ENCODE measurements around the gene LRP3.
A peak's percentile ranks its signal among the peaks of the same experiment; 100 is the strongest.
"Not testable (repeated sequence)": the region's sequence is repeated elsewhere in the genome, so short reads cannot be mapped to it uniquely, and the experiment has no call there.

The LRP3 gene

GRCh38 chr19:33176670-33177416, 17.3 kb upstream of the LRP3 start:
- DNase-seq (ENCODE audit: low read depth) = peak; percentile 98

GRCh38 chr19:33177417-33177979, 16.6 kb upstream of the LRP3 start:
- DNase-seq (ENCODE audit: low read depth) = no peak

GRCh38 chr19:33186431-33187182, 7.5 kb upstream of the LRP3 start:
- no peak for DNase-seq (ENCODE audit: low read depth)

DNA sequence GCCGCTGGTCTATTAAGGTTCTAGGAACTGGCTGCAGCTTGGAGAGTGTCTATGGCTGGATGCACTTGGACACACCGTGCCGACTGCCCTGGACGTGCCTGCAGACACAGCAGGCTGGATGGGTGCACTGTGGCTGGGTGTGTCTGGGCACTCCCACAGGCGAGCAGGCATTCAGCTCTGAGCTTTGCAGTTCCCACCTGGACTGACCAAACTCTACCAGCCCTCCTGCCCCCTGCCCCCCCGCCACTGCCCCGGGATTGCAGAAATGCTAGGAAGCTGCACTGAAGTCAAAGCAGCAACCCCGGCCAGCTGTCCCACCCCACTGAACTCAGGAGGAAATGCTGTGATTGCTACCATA, 7.0 kb upstream of the LRP3 start:
- no peak for DNase-seq (ENCODE audit: low read depth)

GRCh38 chr19:33189453-33189852, 4.7 kb upstream of the LRP3 start:
- no peak for DNase-seq (ENCODE audit: low read depth)

DNA sequence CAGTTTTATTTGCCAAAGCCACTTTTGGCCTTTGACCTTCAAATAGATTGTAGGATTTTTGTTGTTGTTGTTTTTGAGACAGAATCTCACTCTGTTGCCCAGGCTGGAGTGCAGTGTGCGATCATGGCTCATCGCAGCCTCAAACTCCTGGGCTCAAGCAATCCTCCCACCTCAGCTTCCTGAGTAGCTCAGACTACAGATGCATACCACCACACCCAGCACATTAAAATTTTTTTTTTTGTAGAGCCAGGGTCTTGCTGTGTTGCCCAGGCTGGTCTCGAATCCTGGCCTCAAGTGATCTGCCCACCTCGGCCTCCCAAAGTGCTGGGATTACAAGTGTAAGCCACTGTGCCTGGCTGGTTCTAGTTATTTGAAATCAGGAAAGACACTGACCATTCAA, 3.0 kb upstream of the LRP3 start:
- not testable (repeated sequence) for DNase-seq (ENCODE audit: low read depth)

- DNase-seq (ENCODE audit: low read depth) = no peak
Measured at GRCh38 chr19:33191501-33191900, 2.6 kb upstream of the LRP3 start.

- DNase-seq (ENCODE audit: low read depth) = no peak
Measured at GRCh38 chr19:33192010-33192409, 2.1 kb upstream of the LRP3 start.

GRCh38 chr19:33193269-33193864, 763 bp upstream of the LRP3 start:
- DNase-seq (ENCODE audit: low read depth) = no peak

- no peak for DNase-seq (ENCODE audit: low read depth)
Measured at GRCh38 chr19:33194532-33194885, 379 bp downstream of the LRP3 start.

GRCh38 chr19:33194886-33195644, 935 bp downstream of the LRP3 start:
- no peak for DNase-seq (ENCODE audit: low read depth)

- no peak for DNase-seq (ENCODE audit: low read depth)
Measured at GRCh38 chr19:33195645-33196347, 1.7 kb downstream of the LRP3 start.

DNA sequence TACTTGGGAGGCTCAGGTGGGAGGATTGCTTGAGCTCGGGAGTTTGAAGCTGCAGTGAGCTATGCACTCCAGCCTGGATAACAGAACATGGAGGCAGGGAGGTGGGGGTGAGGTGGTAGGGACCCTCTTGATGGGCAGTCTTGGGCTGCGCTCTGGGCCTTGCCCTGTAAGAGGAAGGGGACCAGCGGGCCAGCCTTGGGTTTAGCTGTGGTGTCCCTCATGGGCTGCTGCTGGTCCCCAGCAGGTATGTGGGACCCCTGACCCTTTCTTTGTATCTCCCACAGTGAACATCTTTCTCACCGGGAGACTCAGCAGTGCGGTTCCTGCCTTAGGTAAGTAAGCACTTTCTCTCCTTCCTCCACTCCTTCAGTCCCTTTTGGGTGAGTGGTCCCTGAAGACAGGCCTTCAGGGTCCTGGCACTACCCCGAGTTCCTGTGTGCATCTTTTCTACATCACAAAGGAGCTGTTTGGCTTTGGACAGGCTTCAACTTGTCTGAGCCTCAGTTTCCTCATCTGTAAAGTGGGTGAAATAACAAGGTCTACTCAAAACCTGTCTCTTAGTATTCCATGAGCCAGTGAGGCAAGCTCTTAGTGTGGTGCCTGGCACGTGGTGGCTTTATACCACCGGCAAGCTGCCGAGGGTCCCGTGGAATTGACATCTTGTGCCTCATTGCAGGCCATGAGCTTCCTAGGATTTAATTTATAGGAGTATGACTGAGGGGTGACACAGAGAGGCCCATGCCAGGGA, 2.5 kb downstream of the LRP3 start:
- DNase-seq (ENCODE audit: low read depth) = no peak

DNA sequence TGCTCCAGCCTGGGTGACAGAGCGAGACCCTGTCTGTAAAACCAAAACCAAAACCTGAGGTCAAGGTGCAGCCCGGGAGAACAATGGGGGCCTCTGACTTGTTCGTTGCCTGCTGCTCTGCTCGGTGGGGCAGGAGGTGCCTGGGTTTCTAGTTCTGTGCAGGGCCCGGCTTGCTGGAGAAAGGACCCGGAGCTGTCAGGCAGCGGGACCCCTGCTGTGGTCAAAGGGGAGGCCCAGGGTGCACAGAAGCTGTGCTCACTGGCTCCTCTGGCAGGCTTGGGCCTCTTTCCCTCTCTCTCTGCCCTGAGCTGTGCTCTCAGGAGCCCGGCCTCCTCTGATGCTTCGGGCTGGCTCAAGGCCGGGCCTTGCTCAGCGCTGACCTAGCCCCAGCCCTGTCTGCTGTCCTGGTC, 3.5 kb downstream of the LRP3 start:
- no peak for DNase-seq (ENCODE audit: low read depth)

- no peak for DNase-seq (ENCODE audit: low read depth)
Measured at GRCh38 chr19:33198169-33198568, 4.0 kb downstream of the LRP3 start.

GRCh38 chr19:33199441-33200265, 5.5 kb downstream of the LRP3 start:
- no peak for DNase-seq (ENCODE audit: low read depth)

DNA sequence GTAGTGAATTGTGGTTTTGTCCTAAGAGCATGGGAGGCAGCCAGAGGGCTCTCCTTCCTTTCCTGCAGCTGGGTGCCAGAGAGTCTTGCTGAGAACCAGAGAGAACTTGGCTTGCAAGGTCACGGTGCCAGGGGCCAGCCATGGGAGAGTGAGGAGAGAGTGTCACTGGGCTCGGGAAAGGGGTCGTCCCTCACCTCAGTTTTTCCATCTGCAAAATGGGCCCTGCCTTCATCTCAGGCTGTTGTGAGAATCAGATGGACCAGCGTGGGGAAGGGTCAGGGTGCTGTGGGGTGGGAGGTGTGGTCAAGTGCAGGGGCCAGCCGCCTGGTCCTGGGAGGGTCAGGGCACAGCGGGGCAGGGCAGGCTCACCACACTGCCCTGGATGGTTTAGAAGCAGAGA, 7.3 kb downstream of the LRP3 start:
- DNase-seq (ENCODE audit: low read depth) = no peak

DNA sequence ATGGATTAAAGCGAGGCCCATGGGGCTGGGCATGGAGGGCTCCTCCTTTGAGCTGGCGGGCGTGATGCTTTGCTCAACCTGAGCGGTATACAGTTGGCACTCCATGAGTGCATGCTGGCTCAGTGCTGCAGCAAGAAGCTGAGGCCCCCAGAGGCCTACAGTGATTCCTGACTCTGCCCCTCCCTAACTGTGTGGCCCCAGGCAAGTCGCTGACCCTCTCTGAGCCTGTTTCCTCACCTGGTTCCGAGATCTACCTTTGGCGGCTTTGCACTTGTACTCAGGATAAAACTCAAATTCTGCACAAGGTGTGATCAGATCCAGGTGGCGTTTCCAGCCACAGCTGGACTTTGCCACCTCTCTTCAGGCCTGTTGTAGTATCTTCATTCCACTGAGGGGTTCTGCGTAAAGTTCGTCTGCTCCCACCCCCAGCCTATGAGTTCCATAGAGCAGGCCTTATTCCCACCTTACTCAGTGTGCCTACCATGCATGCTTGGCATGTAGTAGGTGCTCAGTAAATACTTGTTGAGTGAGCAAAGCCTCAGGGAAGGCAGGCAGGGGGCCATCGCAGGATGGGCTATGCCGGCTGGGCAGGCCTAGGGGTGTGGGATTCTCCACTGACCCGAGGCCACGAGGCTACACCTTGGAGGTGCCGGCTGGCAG, 7.9 kb downstream of the LRP3 start:
- no peak for DNase-seq (ENCODE audit: low read depth)

Measured in stimulated activated CD8-positive, alpha-beta memory T cell treated with anti-CD3 and anti-CD28 coated beads, Interleukin-12 subunit alpha, Interleukin-12 subunit beta, amount 100 ng/mL, for 4 hours (primary cell).